GM04503 (cell line): Measurements from ENCODE around the gene SPAG7.

ENCODE experiments used
- DNase-seq: peaks from one replicate; pipeline ENCODE4 v3.0.0-alpha.2; 2012; ENCODE audit warnings: low read depth

Gene SPAG7

DNA sequence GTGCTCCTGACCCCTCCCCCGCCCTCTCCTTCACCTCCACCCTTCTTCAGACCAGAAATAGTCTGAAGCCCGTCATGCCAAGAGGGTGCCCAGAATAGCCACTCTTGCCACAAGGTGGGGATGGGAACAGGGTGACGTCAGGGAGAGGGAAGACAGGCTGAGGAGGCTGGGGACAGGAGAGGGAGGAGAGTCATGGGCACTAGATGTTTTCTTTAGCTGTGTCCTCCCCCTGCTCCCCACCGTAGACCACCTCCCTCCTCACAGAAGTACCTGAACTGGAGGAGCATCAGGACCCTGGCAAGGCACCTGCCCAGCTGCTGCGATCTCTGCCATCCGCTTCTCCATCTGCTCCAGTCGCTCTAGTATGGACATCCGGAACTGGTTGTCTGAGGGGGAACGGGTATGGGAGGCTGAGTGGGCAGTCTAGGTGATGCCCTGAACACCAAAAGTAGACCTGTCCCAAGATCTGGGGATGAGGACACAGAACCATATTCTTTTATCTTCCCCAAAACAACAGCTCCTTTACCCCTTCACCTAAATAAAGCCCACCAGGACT lies 6.6 kb upstream of the SPAG7 start:
- DNase-seq = no peak

GRCh38 chr17:4973256-4974114 lies 5.9 kb upstream of the SPAG7 start:
- DNase-seq = no peak

- DNase-seq = no peak
Measured at GRCh38 chr17:4972752-4973151, 5.1 kb upstream of the SPAG7 start.

DNA sequence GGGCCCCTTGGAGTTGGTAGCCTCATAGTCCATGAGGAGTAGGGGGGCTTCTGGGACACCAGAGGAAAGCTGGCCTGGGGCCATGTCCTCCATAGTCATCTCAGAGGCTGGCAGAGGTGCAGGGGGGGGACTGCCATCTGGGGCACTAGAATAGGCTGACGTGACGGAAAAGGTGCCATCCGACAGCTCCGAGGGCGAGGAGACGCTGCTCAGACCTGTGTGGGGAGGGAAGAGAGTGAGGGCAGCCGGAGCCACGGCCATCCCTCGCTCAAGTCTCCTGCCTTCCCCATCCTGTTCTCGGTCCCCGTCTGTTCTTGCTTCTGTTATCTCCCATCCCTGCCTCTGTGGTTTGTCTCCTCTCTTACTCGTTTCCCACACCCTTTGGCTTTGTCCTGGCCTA lies 4.7 kb upstream of the SPAG7 start:
- DNase-seq = no peak

GRCh38 chr17:4971826-4972225 lies 4.2 kb upstream of the SPAG7 start:
- no peak for DNase-seq

GRCh38 chr17:4970273-4970672 lies 2.7 kb upstream of the SPAG7 start:
- no peak for DNase-seq

DNA sequence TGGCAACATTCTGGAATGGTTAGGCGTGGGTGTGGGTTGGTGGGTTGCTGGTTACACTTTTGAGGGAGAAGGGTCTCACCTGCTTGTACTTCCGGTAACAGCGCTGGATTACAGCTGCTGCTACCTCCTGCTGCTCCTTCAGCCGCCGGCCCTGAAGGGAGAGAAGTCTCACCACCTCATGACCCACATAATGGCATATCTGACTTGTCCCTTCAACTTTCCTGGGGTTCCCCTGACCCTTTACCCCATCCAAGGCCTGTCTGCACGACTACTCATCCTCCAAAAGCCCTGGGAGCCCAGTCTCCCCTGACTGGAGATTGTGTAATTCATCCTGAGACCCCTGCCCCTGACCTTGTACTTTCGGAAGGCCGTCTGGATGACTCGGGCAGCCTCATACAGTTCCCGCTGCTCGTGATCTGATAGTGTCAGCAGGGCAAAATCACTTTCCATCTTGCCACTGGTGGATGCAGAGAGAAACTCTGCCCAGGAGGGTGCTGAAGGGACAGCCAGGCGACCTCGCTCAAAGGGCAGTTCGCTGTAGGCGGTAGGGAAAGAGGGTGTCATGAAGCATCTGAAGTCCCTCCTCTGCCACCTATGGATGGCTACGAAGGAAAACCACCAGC lies 2.0 kb upstream of the SPAG7 start:
- no peak for DNase-seq

DNA sequence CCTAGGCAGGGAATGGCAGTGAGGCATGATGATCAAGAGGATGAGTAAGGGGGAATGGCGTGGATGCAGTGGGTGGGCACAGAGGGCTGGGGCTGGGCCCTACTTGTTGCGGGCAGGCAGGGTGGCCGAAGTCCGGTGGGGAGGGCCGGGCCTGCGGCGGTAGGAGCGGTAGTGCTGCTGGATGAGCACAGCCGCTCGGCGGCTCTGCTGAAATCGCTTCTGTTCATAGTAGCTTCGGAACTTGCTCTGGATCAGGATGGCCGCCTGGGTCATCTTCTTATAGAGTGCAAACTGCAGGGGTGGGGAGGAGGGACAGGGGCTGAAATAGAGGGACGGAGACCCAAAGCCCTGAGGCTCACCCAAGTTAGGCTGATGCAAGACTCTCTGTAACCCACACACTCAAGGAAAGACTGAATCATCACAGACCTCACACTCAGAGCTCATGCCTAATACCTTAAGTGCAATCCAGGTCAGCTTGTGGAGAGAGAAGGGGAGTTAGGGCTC lies 1.5 kb upstream of the SPAG7 start:
- peak; percentile 78 for DNase-seq

- no peak for DNase-seq
Measured at GRCh38 chr17:4968486-4969046, 949 bp upstream of the SPAG7 start.

- peak; percentile 99 for DNase-seq
Measured at GRCh38 chr17:4966844-4967538, 626 bp downstream of the SPAG7 start.

DNA sequence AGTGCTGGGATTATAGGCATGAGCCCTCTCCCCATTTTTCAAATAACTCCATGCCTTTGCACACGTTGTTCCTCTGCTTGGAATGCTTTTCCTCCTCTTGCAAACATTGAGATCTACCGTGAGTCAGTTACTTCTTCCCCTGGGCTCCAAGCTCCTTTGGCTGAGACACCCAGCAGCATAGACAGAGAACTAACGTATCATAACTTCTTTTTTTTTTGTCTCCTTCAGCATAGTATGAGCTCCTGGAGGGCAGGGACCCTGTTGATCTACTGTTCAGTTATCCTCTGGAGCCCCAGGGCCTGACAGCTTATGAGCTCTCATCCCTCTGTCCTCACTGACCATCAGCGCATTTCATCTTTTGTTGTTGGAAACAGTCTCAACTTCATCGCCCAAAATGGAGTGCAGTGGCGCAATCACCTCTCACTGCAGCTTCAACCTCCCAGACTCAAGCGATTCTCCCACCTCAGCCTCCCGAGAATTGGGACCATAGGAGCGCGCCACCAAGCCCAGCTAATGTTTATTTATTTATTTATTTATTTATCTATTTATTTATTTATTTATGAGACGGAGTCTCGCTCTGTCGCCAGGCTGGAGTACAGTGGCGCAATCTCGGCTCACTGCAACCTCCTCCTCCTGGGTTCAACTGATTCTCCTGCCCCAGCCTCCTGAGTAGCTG lies 2.2 kb downstream of the SPAG7 start:
- DNase-seq = no peak

DNA sequence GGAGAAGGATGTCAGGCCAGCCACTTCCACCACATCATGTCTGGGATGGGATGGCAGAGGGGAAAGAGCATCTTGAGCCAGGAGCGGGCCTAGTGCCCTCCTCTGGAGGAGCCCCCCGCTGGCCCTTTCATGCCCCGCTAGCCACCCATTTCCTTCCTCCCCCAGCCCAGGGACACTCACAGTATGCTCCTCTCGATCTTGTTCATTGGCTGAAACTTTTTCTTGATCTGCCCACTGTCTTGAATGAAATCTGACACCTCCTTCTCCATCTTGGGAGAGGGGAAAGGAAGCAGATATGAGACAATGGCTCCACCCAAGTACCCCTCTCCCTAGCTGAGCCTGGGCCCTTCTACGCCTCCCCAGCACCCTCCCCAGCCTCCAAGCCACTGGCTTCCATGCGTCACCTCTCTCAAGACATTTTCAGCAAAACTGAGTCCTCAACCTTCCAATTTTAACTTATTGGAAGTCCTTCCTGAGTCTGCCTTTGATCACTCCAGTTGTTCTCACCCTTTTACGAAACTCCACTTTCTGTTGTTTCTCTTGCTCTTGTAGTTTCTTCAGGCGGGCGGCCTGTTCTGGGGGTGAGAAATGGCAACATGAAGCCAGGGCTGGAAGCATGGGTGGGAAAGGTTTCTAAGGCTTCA lies 7.2 kb downstream of the SPAG7 start:
- DNase-seq = no peak

DNA sequence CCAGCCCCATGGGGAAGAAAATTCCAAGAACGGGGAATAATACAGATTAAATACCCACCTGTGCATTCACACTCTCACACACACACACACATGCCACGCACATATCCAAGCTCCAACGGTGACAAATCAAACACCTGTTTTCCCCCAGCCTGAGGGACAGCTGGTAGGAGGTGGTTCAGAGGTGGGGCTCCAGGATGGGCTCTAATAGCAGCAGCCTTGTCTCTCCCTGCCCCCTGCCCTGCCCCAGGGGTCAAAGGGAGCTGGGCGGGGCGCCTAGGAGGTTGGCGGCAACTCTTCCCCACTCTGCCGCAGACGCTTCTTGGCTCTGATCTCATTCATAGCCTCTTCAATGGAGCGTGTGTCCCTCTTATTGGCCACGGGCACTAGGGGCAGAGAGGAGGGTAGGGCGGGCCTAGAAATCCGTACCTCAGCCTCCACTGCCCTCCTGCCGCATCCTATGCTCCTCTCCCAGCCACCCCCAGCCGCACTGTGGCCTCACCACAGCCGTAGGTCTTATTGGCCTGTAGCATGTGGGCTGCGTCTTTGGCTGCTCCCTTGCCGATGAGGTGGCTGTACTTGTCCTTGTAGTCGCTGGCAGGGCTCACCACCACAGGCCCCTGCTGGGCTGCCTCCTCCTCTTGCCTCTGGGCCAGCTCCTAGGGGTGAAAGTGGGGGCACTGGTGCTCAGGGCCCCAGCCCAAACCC lies 8.2 kb downstream of the SPAG7 start:
- DNase-seq = no peak

- DNase-seq = no peak
Measured at GRCh38 chr17:4958102-4958501, 9.5 kb downstream of the SPAG7 start.

DNA sequence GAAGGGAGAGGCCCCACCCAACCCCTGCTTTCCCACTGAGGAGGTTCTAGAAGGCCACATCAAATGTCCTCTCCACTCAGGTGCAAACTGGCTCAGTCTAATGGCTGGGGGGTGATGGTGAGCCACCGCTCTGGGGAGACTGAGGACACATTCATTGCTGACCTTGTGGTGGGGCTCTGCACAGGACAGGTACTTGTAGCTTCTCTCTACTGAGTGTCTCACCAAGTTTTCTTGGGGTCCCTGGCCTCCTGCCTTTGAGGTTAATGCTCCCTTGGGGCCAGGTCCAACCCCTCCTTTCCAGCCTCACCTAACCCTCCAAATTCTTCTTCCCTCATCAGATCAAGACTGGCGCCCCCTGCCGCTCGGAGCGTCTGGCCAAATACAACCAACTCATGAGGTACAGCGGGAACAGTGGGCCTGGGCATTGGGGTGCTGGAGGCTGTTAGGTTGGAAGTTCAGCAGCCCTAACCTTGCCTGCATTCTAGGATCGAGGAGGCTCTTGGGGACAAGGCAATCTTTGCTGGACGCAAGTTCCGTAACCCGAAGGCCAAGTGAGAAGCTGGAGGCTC lies 11.0 kb downstream of the SPAG7 start:
- DNase-seq = no peak

GRCh38 chr17:4955091-4955490 lies 12.5 kb downstream of the SPAG7 start:
- no peak for DNase-seq

DNA sequence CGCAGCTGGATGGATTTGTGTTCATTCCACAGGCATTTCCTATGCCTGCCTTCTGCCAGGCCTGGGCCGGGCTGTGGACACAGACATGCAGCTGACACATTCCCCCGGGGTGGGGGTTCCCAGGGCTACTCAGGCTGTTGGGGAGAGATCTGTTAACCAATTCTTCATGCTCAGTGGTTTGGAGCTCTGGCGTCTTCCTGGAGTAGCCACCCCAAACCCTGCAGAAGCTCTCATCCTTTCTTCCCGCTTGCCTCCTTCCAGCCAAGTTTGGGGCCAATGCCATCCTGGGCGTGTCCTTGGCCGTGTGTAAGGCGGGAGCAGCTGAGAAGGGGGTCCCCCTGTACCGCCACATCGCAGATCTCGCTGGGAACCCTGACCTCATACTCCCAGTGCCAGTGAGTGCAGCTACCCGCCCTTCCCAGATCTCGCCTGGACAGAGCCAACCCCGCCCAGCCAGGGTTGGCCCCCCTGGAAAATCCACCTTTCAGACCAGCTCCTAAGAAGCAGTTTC lies 14.1 kb downstream of the SPAG7 start:
- peak; percentile 68 for DNase-seq

GRCh38 chr17:4951486-4951885 lies 16.1 kb downstream of the SPAG7 start:
- DNase-seq = no peak

GRCh38 chr17:4950746-4951204 lies 16.8 kb downstream of the SPAG7 start, which contains the start of gene ENO3:
Gene ENO3, plus strand, starts transcription at chr17:4951119. Its CDS starts 711 bp downstream, at chr17:4951830.
- DNase-seq = no peak
